Stimulated activated CD4-positive, alpha-beta T cell treated with anti-CD3 and anti-CD28 coated beads, Interleukin-12 subunit alpha, Interleukin-12 subunit beta, amount 100 ng/mL, for 48 hours (primary cell): ENCODE results near the gene NFATC4.
"Not testable (repeated sequence)": the region's sequence is repeated elsewhere in the genome, so short reads cannot be mapped to it uniquely, and the experiment has no call there.

Experiments
- DNase-seq, 3 donors: peaks; one replicate each; pipeline ENCODE4 v3.0.0-alpha.2; 2020; ENCODE audit warnings: low read depth in 2 of 3, low spot score in 1 of 3

Gene NFATC4

DNA sequence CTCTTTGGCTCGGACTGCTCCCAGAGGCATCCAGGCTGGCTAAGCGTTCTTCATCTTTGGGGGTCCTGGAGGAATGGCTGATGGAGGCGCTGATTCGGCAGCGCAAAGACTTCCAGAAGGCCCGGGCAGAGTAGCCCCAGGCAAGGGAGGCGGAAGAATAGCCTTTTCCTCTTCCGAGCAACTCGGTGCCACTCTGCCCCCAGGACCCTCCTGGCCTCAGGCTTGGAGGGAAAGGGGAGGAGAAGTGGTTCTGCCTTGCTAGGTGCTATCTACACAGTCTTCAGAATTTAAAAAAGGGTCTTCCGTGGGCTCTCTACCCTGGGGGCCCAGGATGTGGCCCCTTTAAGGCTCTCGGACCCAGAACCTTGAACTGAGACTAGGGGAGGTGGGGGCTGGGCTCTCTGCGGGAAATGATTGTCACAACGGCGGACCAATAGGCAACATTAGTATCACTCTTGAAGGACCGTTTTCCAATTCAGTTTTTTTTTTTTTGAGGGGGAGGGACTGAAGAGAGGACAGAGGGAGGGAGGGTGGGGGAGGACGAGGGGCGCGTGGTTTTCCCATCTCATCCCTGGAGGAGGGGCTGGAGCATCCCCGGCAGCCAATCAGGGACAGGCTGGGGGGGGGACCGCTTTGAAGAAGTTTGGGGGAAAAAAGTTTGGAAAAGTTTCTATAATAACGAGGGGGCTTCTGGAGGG is at the start of gene NFATC4:
Gene NFATC4 (plus strand): TSS at position 671 of the 698 bp plus-strand sequence. CDS start 157 bp downstream, outside the sequence.
- DNase-seq, result peak in 1 of 3 donors; percentile 11

DNA sequence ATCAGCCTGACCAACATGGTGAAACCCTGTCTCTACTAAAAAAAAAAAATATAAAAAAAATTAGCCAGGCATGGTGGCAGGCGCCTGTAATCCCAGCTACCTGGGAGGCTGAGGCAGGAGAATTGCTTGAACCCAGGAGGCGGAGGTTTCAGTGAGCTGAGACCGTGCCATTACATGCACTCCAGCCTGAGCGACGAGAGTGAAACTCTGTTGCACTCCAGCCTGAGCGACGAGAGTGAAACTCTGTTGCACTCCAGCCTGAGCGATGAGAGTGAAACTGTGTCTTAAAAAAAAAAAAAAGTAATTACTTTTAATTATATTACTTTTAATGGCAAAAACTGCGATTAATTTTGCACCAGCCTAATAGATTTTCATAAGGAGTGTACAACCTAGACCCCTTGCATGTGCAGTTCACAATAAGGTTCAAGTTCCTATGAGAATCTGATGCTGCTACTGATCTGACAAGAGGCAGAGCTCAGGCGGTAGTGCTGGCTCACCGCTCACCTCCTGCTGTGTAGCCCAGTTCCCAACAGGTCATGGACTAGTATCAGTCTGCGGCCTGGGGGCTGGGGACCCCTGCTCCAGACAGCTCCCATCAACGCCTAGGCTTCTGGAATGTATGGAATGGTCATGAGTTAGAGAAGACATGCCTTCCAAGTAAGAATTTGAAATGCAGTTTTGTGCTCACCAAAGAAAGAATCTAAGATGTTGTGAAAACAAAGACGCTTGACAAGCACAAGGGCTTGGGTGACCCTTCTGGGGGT is 46.6 kb upstream of the NFATC4 start:
- no peak for DNase-seq

DNA sequence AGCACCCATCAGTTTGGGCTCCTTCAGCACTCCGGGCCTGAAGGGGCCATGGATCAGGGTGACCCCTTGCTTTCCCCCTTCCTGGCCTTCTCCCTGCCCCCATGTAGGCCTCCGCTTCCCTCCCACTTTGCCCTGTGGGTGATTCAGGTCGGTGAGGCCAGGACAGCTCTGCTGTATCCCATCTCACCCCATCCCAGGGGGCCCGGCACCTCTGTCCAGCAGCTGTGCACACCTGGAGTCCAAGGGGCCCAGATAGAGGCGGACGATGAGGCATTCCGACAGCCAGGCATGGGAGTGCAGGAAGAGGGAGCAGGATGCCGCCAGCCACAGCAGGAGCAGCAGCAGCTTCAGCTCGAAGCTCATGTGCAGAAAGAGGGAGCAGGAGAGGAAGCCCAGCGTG is 45.3 kb upstream of the NFATC4 start:
- DNase-seq, result no peak

DNA sequence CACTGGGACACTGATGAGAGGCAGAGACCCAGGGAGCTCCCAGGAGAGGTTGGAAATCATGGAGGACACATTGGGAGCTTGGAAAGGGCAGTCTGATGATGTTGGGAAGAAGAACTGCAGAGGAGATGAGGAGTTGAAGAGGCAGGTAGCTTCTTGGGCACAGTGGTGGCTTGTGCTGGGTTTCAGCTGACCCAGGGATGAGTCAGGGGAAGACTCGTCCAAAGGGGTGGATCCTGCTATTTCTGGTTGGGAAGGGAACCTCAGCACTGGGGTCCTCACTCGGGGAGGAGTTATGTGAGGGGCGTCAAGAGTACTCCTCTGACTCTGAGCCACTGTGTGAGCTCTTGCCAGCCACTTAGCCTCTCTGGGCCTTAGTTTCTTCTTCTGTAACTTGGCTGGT is 44.6 kb upstream of the NFATC4 start:
- DNase-seq, result no peak

DNA sequence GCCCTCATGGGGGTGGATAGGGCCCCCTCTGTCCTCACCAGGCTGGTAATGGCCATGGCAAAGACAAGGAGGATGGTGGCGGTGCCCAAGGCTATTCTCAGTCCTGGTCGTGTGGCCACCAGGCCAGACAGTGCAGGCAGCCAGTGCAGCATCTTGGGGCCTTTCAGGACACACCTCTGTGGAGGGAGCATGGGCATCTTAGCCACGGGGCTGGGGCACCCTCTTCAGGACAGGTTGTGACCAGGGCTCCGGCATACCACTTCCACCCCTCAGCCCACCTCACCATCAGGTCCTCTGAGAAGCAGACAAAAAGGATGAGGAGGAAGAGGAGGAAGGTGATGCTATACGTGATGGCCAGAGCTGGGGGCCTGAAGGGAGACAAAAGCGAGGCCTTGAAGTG is 44.0 kb upstream of the NFATC4 start:
- DNase-seq, result no peak

DNA sequence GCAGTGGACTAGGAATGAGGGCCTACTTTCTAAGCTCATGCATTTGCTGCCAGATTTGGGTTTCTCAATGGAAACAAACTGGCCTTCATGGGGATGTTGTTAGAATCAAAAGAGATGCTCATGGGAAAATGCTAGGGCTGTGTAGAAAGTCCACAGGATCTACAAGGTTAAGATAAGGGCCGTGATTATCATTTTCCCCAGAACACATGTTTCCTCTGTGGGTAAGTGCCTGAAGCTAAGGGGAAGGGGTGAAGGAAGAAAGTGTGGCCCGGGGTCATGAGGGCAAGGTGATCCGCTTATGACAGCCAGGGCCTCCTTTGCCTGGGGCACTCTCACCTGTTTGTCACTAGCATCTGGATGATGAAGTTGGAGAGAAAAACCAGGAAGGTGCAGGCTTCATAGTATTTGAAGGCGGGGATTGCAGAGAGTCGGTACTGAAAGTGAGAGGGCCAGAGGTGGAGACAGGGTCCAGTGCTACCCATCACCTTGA is 42.9 kb upstream of the NFATC4 start:
- no peak for DNase-seq

DNA sequence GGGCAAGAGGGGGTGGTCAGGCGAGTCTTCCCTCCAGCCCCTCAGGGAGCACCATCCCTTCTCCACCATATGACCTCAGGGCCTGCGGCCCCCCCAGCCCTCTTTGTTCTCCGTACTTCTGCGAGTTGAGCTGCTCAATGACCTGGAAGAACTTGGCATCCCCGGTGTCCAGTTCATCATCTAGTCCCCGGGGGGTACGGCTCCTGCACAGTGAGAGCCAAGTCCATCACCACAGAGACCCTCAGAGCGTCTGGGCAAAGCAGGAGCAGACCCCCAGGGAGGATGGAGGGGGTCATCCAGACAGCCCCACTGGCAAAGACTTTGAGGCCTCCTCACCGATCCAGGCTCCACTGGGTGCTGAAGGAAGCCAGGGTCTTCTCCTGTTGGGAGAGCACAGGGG is 42.0 kb upstream of the NFATC4 start:
- DNase-seq, result no peak

DNA sequence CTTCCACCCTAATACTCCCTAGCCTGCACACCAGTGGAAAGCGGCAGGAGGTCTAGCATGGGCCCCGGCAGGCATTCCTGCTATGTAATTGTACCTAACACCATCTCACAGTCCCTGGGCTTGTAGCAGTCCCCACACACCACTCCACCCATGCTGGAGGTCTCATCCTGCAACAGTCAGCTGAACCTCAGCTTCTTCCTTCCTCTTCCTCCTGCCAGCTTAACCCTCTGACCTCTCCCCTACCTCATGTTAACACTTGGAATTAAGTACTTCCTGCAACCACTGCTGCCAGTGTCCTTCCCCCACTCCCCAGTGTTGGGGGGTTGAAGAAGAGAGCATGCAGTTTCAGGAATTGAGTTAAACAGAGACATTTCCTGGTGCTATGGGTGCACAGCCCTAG is 40.7 kb upstream of the NFATC4 start:
- DNase-seq, result no peak

DNA sequence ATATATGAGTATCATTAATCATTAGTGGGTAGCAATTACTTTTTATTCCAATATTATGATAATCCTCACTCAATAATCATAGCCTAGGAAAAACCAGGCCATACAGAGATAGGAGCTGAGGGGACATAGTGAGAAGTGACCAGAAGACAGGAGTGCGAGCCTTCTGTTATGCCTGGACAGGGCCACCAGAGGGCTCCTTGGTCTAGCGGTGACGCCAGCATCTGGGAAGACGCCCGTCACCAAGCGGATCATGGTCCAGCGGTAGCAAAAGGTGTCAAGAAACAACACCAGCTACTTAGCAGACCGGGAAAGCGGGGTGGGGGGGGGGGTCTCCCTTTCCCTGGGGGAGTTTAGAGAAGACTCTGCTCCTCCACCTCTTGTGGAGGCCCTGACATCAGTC is 40.1 kb upstream of the NFATC4 start:
- not testable (repeated sequence) for DNase-seq

DNA sequence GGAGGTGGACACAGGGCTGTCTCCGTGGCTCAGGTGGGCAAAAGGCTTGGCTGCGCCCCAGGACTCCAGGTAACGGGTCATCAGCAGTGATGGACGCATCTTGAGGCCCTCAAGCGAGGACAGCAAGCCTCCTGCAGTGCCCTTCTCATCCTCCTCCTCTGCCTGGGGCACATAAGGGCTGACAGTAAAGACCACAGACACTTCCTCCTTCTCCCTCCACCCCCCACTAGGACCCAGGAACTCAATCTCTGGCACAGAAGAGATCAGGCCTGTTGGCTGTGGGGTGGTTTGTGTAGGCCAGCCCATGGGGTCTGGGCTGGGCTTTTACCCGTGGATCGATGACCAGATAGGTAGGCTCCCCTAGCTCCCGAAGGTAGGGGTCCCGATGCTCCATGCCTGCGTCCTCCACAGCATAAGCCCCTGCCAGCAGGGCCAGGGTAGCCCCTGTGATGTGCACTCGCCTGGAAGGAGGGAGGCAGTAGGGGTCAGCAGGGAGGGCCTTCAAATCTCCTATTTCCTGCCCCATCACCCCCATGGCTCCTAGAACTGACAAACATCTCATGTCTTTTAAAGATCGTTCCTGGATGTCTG is 38.8 kb upstream of the NFATC4 start:
- DNase-seq, result no peak

DNA sequence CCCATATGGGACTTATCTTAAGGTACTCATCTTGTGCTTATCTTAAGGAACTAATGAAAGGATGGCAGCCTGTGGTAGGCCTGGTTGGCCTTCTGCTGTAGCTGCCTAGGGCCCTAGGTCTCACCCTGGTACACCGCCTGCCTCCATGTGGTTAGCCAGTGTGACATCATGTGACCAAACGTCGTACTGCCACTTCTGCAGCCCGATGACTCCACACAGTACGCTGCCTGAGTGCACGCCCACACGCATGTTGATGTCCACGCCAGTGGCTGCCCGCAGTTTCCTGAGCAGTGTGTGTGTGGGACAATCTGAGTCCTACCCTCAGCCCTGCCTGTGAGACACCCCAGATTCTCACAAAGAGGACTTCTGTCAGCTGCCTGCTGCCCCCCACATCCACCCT is 38.2 kb upstream of the NFATC4 start:
- peak in 1 of 3 donors; percentile 42 for DNase-seq

DNA sequence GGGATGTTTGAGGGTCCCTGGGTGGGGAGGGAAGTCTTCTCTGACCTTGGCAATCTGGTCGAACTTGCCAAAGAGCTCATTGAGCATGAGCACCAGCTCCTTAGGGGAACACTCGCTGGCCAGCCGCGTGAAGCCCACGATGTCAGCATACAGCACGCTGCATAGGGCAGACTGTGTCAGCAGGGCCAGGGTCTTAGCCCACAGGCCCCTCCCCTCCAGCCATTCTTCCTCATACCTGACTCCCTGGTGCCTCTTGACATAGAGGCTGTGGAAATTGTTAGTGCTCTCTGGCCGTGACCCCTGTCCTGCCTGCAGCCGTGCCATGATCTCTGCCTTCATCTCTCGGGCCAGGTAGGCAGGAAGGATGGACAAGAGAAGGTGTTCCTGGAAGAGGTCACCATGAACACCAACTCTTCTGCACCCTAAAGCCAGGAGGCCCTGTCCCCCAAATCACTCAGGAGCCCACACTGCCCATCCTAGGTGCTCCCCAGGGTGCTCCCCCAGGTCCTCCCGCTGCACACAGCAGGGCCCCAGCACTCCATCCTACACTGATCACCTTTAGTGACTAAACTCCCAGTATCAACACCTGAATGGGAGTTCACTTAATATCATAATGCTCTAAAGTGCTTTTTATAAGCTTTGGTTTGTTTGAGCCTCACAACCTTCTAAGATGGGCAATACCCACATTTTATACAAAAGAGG is 36.9 kb upstream of the NFATC4 start:
- no peak for DNase-seq

DNA sequence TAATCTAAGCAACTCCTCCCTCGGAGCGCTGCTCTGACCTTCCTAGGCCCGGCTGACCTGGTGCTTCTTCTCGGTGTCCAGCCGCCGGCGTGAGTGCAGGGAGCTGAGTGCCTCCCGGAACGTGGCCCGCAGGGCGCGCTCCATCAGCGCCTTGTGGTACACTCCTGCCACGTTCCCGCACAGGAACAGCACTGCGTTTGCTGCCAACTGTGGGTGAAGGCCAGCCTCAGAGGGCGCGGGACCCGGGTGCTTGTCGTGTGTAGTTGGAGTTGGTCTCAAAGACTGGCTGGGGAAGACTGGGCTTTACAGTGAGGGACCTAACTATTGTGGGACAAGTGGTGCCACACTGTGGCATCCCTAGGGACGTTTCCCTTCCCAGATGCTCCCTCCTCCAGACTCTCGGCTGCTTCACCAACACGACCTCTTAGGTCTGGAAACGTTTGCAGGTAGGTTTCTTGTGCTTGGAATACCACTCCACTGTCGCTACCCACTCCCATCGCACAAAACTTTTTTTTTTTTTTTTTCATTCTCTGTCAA is 36.2 kb upstream of the NFATC4 start:
- DNase-seq, result no peak

DNA sequence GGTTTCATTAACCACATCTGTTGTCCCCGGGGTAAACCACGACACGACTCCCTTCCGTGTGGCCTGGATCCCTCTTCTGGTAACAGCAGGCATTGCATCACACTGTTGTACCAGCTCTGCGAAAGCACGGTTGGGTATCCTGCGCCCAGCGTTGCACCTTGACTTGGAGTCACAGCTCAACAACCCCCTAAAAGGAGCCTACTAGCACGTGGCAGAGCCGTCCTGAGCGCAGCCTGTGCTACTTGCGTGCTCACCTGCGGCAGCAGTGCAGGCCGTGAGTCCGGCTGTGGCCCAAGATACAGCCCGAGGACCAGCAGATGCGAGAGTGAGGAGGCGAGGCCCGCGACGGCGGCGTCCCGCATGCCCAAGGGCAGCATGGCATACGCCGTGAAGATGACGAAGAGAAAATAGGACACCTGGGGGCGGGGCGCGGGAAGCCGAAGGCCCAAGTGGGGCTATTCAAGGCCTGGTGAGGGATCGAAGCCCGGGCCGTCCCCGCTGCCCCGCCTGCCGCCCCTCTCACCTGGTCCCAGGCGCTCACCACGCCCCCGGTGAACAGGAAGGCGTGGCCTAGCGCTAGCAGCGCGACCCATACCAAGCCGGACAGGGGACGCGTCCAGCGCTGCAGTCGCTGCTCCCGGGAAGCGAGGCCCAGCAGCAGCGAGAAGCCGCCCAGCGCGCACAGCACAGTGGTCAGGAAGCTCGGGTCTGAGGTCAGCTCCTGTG is 35.6 kb upstream of the NFATC4 start:
- DNase-seq, result peak; percentile 72 to 81 (median 75)

DNA sequence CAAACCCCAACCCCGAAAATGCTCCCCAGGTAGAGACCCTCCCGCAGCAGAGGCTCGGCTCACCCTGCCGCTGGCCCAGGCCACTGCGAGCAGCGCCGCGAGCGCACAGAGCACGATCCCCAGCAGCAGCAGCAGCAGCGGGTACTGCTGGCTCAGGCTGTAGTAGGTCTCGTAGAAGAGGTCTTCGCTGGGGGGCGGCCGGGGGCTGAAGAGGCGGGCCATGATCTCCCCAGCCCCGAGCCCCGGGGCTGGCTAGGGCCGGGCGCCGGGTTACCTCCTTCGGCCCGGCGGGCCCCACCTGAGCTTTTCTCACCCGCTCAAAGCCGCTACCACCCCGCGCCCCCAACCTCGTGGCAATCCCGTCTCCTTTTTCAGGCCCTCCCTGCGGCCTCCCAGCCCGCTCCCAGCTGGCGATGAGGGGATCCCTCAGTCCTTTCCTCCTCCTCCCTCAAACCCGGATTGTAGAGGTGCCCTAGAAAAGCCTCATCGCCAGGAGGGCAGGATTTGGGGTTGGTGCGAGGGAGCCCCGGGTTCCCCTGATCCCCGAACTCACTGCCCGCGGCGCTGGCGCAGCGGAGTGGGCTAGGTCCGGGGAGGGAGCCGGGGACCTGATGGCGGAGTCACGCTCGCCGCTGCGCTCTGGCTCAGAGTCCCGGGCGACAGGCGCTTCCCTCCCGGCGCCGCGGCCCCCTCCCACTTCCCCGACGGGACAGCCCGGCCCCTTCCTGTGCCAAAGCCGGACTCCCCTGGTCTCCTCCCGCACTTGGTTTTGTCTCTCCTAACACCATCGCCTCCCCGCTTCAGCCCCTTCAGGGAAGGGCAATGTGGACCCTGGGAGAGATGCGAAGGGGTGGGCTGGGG is 33.3 kb upstream of the NFATC4 start, which contains the start of gene ADCY4:
Gene ADCY4 (minus strand): TSS at position 641 of the 861 bp plus-strand sequence. CDS start 419 bp downstream, at position 222.
- no peak for DNase-seq

DNA sequence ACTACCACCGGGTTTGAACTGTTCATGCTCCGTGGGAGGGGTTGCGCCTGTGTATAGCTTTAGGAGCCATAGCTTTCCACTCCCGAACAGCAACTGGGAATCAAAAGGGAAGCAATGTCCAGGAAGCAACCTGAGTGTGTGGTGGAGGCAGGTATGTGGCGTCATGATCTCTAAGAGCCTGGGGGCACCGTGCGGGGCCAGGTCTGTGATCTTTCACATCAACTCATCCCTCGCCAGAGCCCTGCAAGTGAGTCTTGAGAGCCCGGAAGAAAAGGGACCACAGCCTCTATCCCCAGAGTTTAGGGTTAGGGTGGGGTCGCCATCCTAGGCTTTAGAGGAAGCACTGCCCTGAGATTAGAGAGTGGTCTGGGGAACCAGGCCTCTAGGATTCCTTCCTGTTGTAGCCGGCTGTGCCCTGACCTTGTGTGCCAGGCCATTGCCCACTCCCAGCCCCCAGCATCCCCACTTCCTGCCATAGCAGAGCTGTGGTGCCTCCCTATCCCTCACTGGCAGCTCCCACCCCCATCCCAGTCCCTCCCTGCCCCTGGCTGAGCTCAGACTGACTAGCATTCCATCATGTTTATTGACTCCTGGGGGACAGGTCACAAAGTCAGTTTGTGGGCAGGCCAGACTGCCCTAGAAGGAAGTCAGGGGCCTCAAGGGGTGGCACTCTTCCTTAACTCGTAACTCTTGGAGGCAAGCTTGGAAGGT is 32.4 kb upstream of the NFATC4 start:
- DNase-seq, result no peak

DNA sequence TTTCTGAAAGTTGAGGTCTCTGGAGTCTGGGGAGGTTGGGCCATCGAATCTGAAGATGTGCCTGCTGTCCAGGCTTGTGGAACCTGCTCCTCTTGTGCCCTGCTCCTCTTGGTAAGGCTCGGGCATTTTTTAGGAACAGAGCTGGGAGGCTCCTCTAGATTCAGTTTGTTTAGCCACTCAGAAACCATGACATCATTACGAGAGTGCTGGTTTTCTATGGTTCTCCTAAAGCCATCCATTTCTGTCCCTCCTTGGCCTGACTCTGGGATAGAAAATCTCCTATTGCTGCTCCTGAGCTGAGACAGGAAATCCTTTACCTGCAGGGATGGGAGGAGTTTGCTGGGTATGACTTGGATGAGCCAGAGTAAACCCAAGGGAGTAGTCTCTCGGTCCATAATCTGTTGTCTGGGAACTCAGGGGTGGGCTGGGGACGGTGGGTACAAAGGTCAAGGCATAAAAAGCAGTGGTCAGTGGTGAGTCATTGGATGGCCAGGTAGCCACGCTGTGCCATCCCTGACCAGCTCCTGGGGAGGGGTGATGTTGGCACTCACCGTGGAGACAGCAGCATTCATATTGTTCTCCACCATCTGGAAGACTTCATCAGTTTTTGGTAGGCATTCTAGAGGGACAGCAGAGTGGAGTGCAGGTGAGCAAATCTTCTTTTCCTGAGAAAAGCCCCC is 30.7 kb upstream of the NFATC4 start:
- no peak for DNase-seq

DNA sequence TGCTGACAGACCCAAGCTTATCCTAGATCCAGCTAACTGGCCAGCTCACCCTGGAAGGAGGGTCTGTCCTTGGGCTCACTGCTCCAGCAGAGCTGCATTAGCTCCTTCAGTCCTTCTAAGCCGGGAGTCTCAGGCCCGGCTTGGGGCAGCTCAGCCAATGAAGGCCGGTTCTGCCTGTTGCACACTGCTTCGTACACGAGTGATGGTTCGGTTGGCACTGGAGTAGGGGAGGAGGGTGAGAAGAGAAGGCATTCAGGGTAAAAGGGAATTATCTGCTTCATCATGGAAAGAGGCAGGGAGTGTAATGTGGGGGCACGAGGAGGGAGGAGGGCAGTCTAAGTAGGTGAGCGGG is 30.2 kb upstream of the NFATC4 start:
- DNase-seq, result no peak
